Measurements from ENCODE around the gene MYO3A.
"Not testable (repeated sequence)": the region's sequence is repeated elsewhere in the genome, so short reads cannot be mapped to it uniquely, and the experiment has no call there.

MYO3A gene

GRCh38 chr10:26090762-26091161, 156.7 kb downstream of the MYO3A start:
- DNase-seq (ENCODE audit: low read depth) = no peak

GRCh38 chr10:26093229-26093628, 159.2 kb downstream of the MYO3A start:
- DNase-seq (ENCODE audit: low read depth) = no peak

- no peak for DNase-seq (ENCODE audit: low read depth)
Observed at GRCh38 chr10:26095781-26096180, 161.8 kb downstream of the MYO3A start.

GRCh38 chr10:26097549-26097948, 163.5 kb downstream of the MYO3A start:
- not testable (repeated sequence) for DNase-seq (ENCODE audit: low read depth)

- DNase-seq (ENCODE audit: low read depth) = peak; percentile 34
Observed at GRCh38 chr10:26112532-26112931, 178.5 kb downstream of the MYO3A start.

GRCh38 chr10:26138613-26139012, 204.6 kb downstream of the MYO3A start:
- DNase-seq (ENCODE audit: low read depth) = no peak

GRCh38 chr10:26156019-26156418, 222.0 kb downstream of the MYO3A start:
- no peak for DNase-seq (ENCODE audit: low read depth)

GRCh38 chr10:26157734-26158133, 223.7 kb downstream of the MYO3A start:
- no peak for DNase-seq (ENCODE audit: low read depth)

- DNase-seq (ENCODE audit: low read depth) = no peak
Observed at GRCh38 chr10:26169466-26169865, 235.4 kb downstream of the MYO3A start.

GRCh38 chr10:26172131-26172530, 238.1 kb downstream of the MYO3A start:
- no peak for DNase-seq (ENCODE audit: low read depth)

- no peak for DNase-seq (ENCODE audit: low read depth)
Observed at GRCh38 chr10:26173837-26174236, 239.8 kb downstream of the MYO3A start.

- no peak for DNase-seq (ENCODE audit: low read depth)
Observed at GRCh38 chr10:26177341-26177740, 243.3 kb downstream of the MYO3A start.

- no peak for DNase-seq (ENCODE audit: low read depth)
Observed at GRCh38 chr10:26194275-26194674, 260.2 kb downstream of the MYO3A start.

GRCh38 chr10:26197248-26197647, 263.2 kb downstream of the MYO3A start:
- DNase-seq (ENCODE audit: low read depth) = no peak

GRCh38 chr10:26198119-26198518, 264.1 kb downstream of the MYO3A start:
- no peak for DNase-seq (ENCODE audit: low read depth)

GRCh38 chr10:26199841-26200240, 265.8 kb downstream of the MYO3A start:
- DNase-seq (ENCODE audit: low read depth) = no peak

- DNase-seq (ENCODE audit: low read depth) = no peak
Observed at GRCh38 chr10:26205223-26205622, 271.2 kb downstream of the MYO3A start.

GRCh38 chr10:26211781-26212444, 277.9 kb downstream of the MYO3A start:
- DNase-seq (ENCODE audit: low read depth) = no peak

GRCh38 chr10:26212511-26212910, 278.5 kb downstream of the MYO3A start:
- DNase-seq (ENCODE audit: low read depth) = no peak

- DNase-seq (ENCODE audit: low read depth) = no peak
Observed at GRCh38 chr10:26213157-26213800, 279.2 kb downstream of the MYO3A start.

- no peak for DNase-seq (ENCODE audit: low read depth)
Observed at GRCh38 chr10:26214004-26214403, 280.0 kb downstream of the MYO3A start.

- no peak for DNase-seq (ENCODE audit: low read depth)
Observed at GRCh38 chr10:26214551-26215395, 280.7 kb downstream of the MYO3A start.

- DNase-seq (ENCODE audit: low read depth) = no peak
Observed at GRCh38 chr10:26215396-26215934, 281.4 kb downstream of the MYO3A start.

Measured in HS-5 (cell line).